A549 (cell line): ENCODE results near the gene IFFO2. TPM values are rescaled to one million over a fixed set of nuclear protein-coding genes. Genes with fewer than 3 reads are reported as not detected.
A peak's percentile ranks its signal among the peaks of the same experiment; 100 is the strongest.

Experiments used
- ATAC-seq, 2 experiments: fragments of 200-7000 bp in 1 of 2; fragments of >200 bp in 1 of 2; cut with Nextera tagmentation in 1 of 2; cut with Tn5 transposase in 1 of 2; 3 replicates each; pipeline versions ENCODE4 v1.8.0 to v1.9.1; 2018 to 2020; ENCODE audit warnings: mild to moderate bottlenecking in 1 of 2, moderate library complexity in 1 of 2
- CTCF ChIA-PET: fragments of 300-600 bp; sonication (Branson Sonifier 250); formaldehyde crosslinking; extraction: SDS; loops from one replicate; lab custom pipeline; 2021; ENCODE audit warnings: antibody characterized with exemption, inconsistent platforms; lab: Yijun Ruan, JAX
- POLR2A ChIA-PET: fragments of 350-600 bp; formaldehyde crosslinking; extraction: SDS; loops from one replicate; lab custom pipeline; 2021; ENCODE audit warnings: antibody characterized with exemption, inconsistent platforms; lab: Yijun Ruan, JAX
- DNase-seq, 2 experiments: peaks; one replicate each; pipeline versions ENCODE4 v3.0.0 to v3.0.0-alpha.2; 2011 to 2016; ENCODE audit warnings: low read depth in 1 of 2, low spot score in 1 of 2
- FAIRE-seq: peaks from 2 replicates; lab custom pipeline; 2011; peaks lifted over from hg19 to GRCh38; lab: Jason Lieb, UNC
- H3K27ac ChIP-seq, 2 experiments: fragments of >200 bp; sonication (Bioruptor Twin); formaldehyde crosslinking; 3 replicates each; pipeline ENCODE4 v1.5.1; 2016 to 2017
- H3K4me1 ChIP-seq: fragments of >200 bp; sonication (Bioruptor Twin); formaldehyde crosslinking; 3 replicates; pipeline ENCODE4 v1.6.1; 2016
- H3K4me2 ChIP-seq: fragments of >200 bp; sonication (Bioruptor Twin); formaldehyde crosslinking; 3 replicates; pipeline ENCODE4 v1.6.1; 2016
- H3K4me3 ChIP-seq: fragments of >200 bp; sonication (Bioruptor Twin); formaldehyde crosslinking; 3 replicates; pipeline ENCODE4 v1.5.1; 2016
- H3K9me3 ChIP-seq: fragments of >200 bp; sonication (Bioruptor Twin); formaldehyde crosslinking; 3 replicates; pipeline ENCODE4 v1.6.1; 2016
- BHLHE40 ChIP-seq: IDR thresholded peaks from 2 replicates; pipeline ENCODE4 v1.6.1; 2012; ENCODE audit warnings: low read depth, low read length, inconsistent platforms
- CTCF ChIP-seq: fragments of >200 bp; sonication (Bioruptor Twin); formaldehyde crosslinking; IDR thresholded peaks from 3 replicates; pipeline ENCODE4 v1.5.1; 2016
- EHMT2 ChIP-seq: fragments of 200-600 bp; sonication (generic); IDR thresholded peaks from 2 replicates; pipeline ENCODE4 v1.6.1; 2016; ENCODE audit warnings: antibody characterized with exemption, low read depth, mild to moderate bottlenecking, moderate library complexity
- ESRRA ChIP-seq: fragments of 150-350 bp; IDR thresholded peaks from 2 replicates; pipeline ENCODE4 v1.6.1; 2014; ENCODE audit warnings: mild to moderate bottlenecking, low read length, borderline replicate concordance
- GATA3 ChIP-seq: IDR thresholded peaks from 2 replicates; pipeline ENCODE4 v1.6.1; 2012; ENCODE audit warnings: borderline replicate concordance
- HDAC2 ChIP-seq: fragments of 200-600 bp; sonication (generic); IDR thresholded peaks from 2 replicates; pipeline ENCODE4 v1.6.1; 2016
- HEYL ChIP-seq: fragments of 250-450 bp; sonication (Bioruptor Pico); IDR thresholded peaks from 2 replicates; pipeline ENCODE4 v1.8.0; 2021; ENCODE audit warnings: mild to moderate bottlenecking, moderate library complexity
- HOXA7 ChIP-seq: fragments of 250-450 bp; sonication (Bioruptor Pico); IDR thresholded peaks from 2 replicates; pipeline ENCODE4 v1.5.0; 2020; ENCODE audit warnings: mild to moderate bottlenecking, moderate library complexity
- JUNB ChIP-seq: fragments of >200 bp; sonication (Bioruptor Twin); formaldehyde crosslinking; IDR thresholded peaks from 2 replicates; pipeline ENCODE4 v1.6.1; 2016
- KDM5A ChIP-seq: fragments of 200-600 bp; sonication (generic); IDR thresholded peaks from 2 replicates; pipeline ENCODE4 v1.6.1; 2016; ENCODE audit warnings: antibody characterized with exemption, mild to moderate bottlenecking
- MAFK ChIP-seq: fragments of 450-650 bp; IDR thresholded peaks from 2 replicates; pipeline ENCODE4 v1.6.1; 2014; ENCODE audit not compliant: partially characterized antibody
- MAZ ChIP-seq: fragments of 150-350 bp; IDR thresholded peaks from 2 replicates; pipeline ENCODE4 v1.6.1; 2014; ENCODE audit warnings: antibody characterized with exemption, low read depth, low read length, borderline replicate concordance
- NFE2L2 ChIP-seq: fragments of 150-350 bp; conservative IDR thresholded peaks from 2 replicates; pipeline ENCODE4 v1.6.1; 2014; ENCODE audit warnings: low read length
- NR3C1 ChIP-seq: fragments of >200 bp; sonication (Bioruptor Twin); formaldehyde crosslinking; IDR thresholded peaks from 3 replicates; pipeline ENCODE4 v1.6.1; 2017
- PHF8 ChIP-seq: fragments of 200-600 bp; sonication (generic); IDR thresholded peaks from 2 replicates; pipeline ENCODE4 v1.6.1; 2016; ENCODE audit warnings: low read depth, mild to moderate bottlenecking, antibody characterized with exemption, moderate library complexity, borderline replicate concordance
- POLR2A ChIP-seq: IDR thresholded peaks from 2 replicates; pipeline ENCODE4 v1.6.1; 2012; ENCODE audit warnings: mild to moderate bottlenecking, low read length
- SMC3 ChIP-seq: fragments of >200 bp; sonication (Bioruptor Twin); formaldehyde crosslinking; IDR thresholded peaks from 3 replicates; pipeline ENCODE4 v1.6.1; 2018; ENCODE audit warnings: inconsistent platforms
- SREBF2 ChIP-seq: fragments of 450-650 bp; IDR thresholded peaks from 2 replicates; pipeline ENCODE4 v1.6.1; 2014; ENCODE audit warnings: mild to moderate bottlenecking, moderate library complexity
- ZC3H11A ChIP-seq: fragments of 450-650 bp; IDR thresholded peaks from 2 replicates; pipeline ENCODE4 v1.6.1; 2014; ENCODE audit warnings: antibody characterized with exemption, mild to moderate bottlenecking
- ZFP36 ChIP-seq: fragments of 450-650 bp; IDR thresholded peaks from 2 replicates; pipeline ENCODE4 v1.6.1; 2014; ENCODE audit warnings: borderline replicate concordance; ENCODE audit not compliant: partially characterized antibody
- WGBS: methylation state at CpG from one replicate; pipeline ENCODE4 v1.1.6; 2017; ENCODE audit errors: missing lambda C conversion rate; 5-methylcytosine and 5-hydroxymethylcytosine counted together
- polyA plus RNA-seq, 4 experiments: library from polyadenylated mRNA; depleted of rRNA in 3 of 4; stranded (reverse); fragments of >200 nt; fragmentation: RNase III in 1 of 4; extraction: RNeasy Plus Mini Kit Qiagen cat#74134 plus additional on column Dnase treatment in 1 of 4; gene quantifications; 2 replicates in 3 of 4; 3 replicates in 1 of 4; pipeline ENCODE4 v1.2.3, GENCODE V29; 2011 to 2017

IFFO2 gene
- polyA plus RNA-seq, 2 of the 4 experiments (the other 2 are of a cell fraction) = 24.3 to 53.9 TPM

GRCh38 chr1:18936471-18936813, 20.0 kb downstream of the IFFO2 start:
- DNase-seq (no peak), ATAC-seq (no peak), FAIRE-seq (no peak)
- CTCF ChIA-PET = interaction anchor here (1.1 to 3.0 kb wide), 3 partner anchors 9 to 23 kb away, joined by 3 to 23 read pairs (median 7); no protein-coding TSS in a partner anchor
- no peak overlapping the region for H3K4me3 ChIP-seq
- H3K27ac ChIP-seq = peak overlapping the region in 1 of 2 experiments; percentile 52; a peak in 1 of 6 replicates
- TF ChIP-seq KDM5A (no peak), NFE2L2 (no peak), BHLHE40 (no peak), EHMT2 (no peak), JUNB (no peak), HDAC2 (no peak), ZFP36 (no peak), PHF8 (no peak), CTCF (no peak), GATA3 (no peak), NR3C1 (no peak), MAZ (no peak), MAFK (no peak)
- no peaks in the 10 kb centered on the region for H3K9me3 ChIP-seq
- POLR2A ChIA-PET = no interaction called here
- WGBS = 78% methylated on average over 3 of the region's 3 CpGs
- no peak overlapping the region for H3K4me2 ChIP-seq
- peaks cover 76% of the 10 kb centered on the region for H3K4me1 ChIP-seq

GRCh38 chr1:18934205-18935000, 22.1 kb downstream of the IFFO2 start:
- Histone ChIP-seq H3K27ac (no peak overlapping the region), H3K4me3 (no peak overlapping the region), H3K4me1 (peaks cover 65% of the 10 kb centered on the region), H3K9me3 (no peaks in the 10 kb centered on the region), H3K4me2 (no peak overlapping the region)
- FAIRE-seq (no peak), DNase-seq (no peak), ATAC-seq (no peak)
- TF ChIP-seq HOXA7 (no peak), NR3C1 (no peak), SMC3 (no peak), JUNB (no peak), SREBF2 (no peak), EHMT2 (no peak), PHF8 (no peak), NFE2L2 (no peak), ZC3H11A (no peak), ESRRA (no peak), POLR2A (no peak)
- ChIA-PET POLR2A (no interaction called here), CTCF (no interaction called here)
- 85% methylated on average over 14 of the region's 14 CpGs for WGBS

- no peak for DNase-seq
- ChIA-PET CTCF (interaction anchor here (0.8 kb wide), 1 partner anchor 22 kb away, joined by 3 read pairs; no protein-coding TSS in a partner anchor), POLR2A (no interaction called here)
- H3K4me2 ChIP-seq = no peak overlapping the region
- no peak for FAIRE-seq
- TF ChIP-seq NR3C1 = no peak
- TF ChIP-seq GATA3 = no peak
- TF ChIP-seq HEYL (CRISPR knock-in tag) = no peak
- no peak for TF ChIP-seq ESRRA
- no peak for TF ChIP-seq CTCF
- no peak for TF ChIP-seq BHLHE40
- peak overlapping the region in 1 of 2 experiments; percentile 57; a peak in 3 of 6 replicates for H3K27ac ChIP-seq
- no peaks in the 10 kb centered on the region for H3K9me3 ChIP-seq
- H3K4me3 ChIP-seq = no peak overlapping the region
- 87% methylated on average over 7 of the region's 7 CpGs for WGBS
- ATAC-seq = no peak
- peaks cover 65% of the 10 kb centered on the region for H3K4me1 ChIP-seq
These were observed 23.6 kb downstream of the IFFO2 start for GRCh38 chr1:18932879-18933278.
